ENCODE results near the gene PTPN4. TPM values are rescaled to one million over a fixed set of nuclear protein-coding genes. Genes with fewer than 3 reads are reported as not detected.

PTPN4 gene
- total RNA-seq, 1 donor, result 20.6 TPM

DNA sequence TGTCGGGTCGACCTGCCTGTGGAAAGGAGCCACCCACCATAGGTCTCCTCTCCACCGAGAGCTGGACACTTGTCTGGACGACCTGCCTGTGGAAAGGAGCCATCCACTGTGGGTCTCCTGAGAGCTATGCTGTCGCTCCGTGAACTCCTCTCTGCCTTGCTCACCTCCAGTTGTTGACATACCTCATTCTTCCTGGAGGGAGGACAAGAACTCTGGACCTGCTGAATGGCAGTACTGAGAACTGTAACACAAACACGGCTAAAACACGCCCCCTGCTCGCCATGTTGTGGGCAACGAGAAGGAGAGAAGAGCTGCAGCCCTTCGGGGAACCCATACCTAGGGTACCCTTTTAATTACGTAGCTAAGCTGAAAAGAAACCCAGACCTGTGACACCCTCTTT lies 77.6 kb downstream of the PTPN4 start:
- no peak for DNase-seq (ENCODE audit: low read depth)
- no peak for TF ChIP-seq CTCF (IDR thresholded peaks at IDR 0.05; ENCODE audit: insufficient read depth, low read length)
- no peak overlapping the region for H3K4me3 ChIP-seq (ENCODE audit: low read depth, low read length)

GRCh38 chr2:119837759-119838158 lies 78.0 kb downstream of the PTPN4 start:
- H3K4me3 ChIP-seq (ENCODE audit: low read depth, low read length), result no peak overlapping the region
- no peak for TF ChIP-seq CTCF (IDR thresholded peaks at IDR 0.05; ENCODE audit: insufficient read depth, low read length)

GRCh38 chr2:119838179-119838578 lies 78.5 kb downstream of the PTPN4 start:
- DNase-seq (ENCODE audit: low read depth), result no peak
- no peak for TF ChIP-seq CTCF (IDR thresholded peaks at IDR 0.05; ENCODE audit: insufficient read depth, low read length)

More at GRCh38 chr2:119837759-119838158, 78.0 kb downstream of the PTPN4 start:
- DNase-seq (ENCODE audit: low read depth), result no peak

GRCh38 chr2:119841550-119841949 lies 81.8 kb downstream of the PTPN4 start:
- no peak overlapping the region for H3K4me3 ChIP-seq (ENCODE audit: low read depth, low read length)
- no peak for DNase-seq (ENCODE audit: low read depth)
- no peak for TF ChIP-seq CTCF (IDR thresholded peaks at IDR 0.05; ENCODE audit: insufficient read depth, low read length)

More at GRCh38 chr2:119838179-119838578, 78.5 kb downstream of the PTPN4 start:
- no peak overlapping the region for H3K4me3 ChIP-seq (ENCODE audit: low read depth, low read length)

- TF ChIP-seq CTCF (IDR thresholded peaks at IDR 0.05; ENCODE audit: insufficient read depth, low read length), result no peak
- no peak for DNase-seq (ENCODE audit: low read depth)
- no peak overlapping the region for H3K4me3 ChIP-seq (ENCODE audit: low read depth, low read length)
These were observed 86.3 kb downstream of the PTPN4 start for GRCh38 chr2:119846021-119846420.

GRCh38 chr2:119849838-119850565 lies 90.3 kb downstream of the PTPN4 start:
- TF ChIP-seq CTCF (IDR thresholded peaks at IDR 0.05; ENCODE audit: insufficient read depth, low read length), result no peak
- peak; percentile 13 for DNase-seq (ENCODE audit: low read depth)

DNA sequence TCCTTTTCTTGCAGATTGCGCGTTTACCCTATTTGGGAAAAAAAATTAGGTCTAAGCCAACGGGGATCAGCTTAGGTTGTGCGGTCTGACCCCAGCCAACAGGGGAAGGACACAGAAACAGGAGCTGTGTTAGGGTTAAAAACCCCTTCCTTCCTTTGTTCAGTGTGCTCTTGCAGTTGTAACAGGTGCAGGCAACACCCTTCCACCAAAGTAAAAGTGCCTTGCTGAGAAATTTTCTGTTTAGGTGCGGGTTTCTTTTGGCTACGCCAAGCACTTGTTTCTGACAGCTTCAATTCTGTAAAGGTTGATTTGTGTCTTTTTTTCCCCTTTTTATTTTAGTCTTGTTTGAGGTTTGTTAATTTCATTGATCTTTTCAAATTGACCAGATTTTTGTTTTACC lies 92.5 kb downstream of the PTPN4 start:
- TF ChIP-seq CTCF (IDR thresholded peaks at IDR 0.05; ENCODE audit: insufficient read depth, low read length), result no peak
- H3K4me3 ChIP-seq (ENCODE audit: low read depth, low read length), result no peak overlapping the region
- no peak for DNase-seq (ENCODE audit: low read depth)

More at GRCh38 chr2:119849838-119850565, 90.3 kb downstream of the PTPN4 start:
- no peak overlapping the region for H3K4me3 ChIP-seq (ENCODE audit: low read depth, low read length)

All from fibroblast of the aortic adventitia (primary cell).